Suppressor macrophage treated with lipopolysaccharide for 4 hours (primary cell): ENCODE data around the gene MADCAM1.

Experiments
- DNase-seq: peaks from one replicate; pipeline ENCODE4 v3.0.0-alpha.2; 2020

The MADCAM1 gene

DNA sequence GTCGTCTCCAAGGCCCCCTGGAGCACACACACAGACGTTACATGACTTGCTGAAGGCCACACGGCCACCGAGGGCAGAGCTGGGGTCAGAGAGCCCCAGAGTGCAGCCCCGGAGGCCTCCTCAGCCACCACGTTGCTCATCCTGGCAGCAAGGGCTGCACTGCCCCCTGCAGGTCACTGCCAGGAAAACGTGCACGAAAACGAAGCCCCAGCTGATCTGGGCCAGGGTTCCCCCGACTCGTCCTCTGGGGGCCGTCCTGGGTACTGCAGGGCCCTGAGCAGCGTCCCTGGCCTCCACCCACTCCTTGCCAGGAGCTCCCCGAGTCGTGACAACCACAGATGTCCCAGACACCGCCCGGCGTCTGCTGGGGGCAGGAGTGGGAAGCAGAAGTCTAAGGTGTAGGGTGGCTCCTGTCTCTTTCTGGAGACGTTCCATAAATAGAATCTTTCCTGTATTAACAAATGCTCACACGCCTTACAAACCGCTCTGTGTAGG, 14.4 kb downstream of the MADCAM1 start:
- peak; percentile 93 for DNase-seq

DNA sequence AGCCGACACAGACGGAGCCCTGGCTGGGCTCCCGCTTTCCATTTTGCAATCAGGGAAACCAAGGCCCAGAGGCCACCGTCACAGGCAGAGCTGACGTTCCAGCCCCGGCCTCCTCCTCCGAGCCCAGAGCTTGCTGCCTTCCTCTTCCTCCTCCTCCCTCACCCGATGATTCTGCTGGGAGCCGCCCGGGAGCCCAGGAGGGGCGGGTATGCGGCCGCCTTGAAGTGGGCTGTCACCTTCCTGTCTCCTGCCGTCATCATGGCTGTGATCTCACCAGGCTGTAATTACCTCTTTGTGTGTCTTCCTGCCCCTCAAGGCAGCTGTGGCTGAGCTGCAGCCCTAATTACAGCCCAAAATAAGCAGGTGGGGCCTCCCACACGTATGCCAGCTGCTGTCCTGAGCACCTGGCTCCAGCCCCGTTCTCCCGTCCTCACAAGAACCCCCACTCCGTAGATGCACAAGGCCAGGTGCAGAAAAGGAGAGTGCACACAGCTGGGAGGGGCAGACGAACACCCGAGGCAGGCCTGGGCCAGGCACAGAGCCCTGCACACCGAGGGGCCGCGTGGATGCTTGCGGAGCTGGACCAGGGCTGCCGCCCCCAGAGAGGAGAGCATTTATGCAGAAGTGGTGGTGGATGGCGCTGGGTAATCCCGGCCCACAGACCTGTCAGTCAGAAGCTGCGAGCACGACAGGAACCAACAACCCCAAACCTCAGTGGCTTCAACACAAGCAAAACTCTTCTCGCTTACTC, 15.0 kb downstream of the MADCAM1 start:
- peak; percentile 78 for DNase-seq

DNA sequence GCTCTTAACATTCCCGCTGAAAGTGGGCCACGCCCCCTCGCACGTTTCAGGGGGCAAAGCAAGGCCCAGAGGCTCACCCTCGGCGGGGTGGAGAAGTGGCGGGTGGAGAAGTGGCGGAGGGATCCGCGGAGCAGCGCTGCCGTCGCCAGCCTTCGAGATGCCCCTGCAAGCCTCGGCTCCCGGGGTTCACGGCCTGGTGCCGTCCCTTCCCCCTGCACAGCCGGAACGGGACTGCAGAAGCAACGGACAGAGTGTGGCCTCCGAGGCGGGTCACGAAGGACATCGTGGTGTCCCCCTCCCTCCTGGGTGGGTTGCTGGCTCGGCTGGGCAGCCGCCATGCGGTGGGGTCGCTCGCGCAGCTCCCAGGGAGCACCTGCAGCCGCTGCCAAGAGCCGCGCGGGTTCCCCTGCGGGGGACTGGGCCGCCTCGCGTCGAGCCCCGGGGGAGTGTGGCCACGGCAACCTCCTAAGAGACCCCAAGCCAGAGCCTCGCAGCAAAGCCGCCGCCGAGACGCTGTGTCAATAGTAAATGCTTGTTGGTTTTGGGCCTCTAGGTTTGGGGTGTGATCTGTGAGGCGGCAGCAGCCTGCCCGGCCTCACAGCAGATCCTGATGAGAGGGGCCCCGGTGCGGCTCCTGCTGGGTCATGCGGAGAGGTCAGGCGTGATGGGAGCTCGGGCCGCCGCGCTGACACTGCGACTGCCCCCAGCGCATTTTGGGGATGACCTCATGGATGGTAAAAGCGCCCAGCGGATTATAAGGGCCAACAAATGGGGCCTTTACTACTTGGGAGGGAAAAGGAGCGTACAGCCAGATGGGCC, 16.5 kb downstream of the MADCAM1 start:
- DNase-seq: no peak

DNA sequence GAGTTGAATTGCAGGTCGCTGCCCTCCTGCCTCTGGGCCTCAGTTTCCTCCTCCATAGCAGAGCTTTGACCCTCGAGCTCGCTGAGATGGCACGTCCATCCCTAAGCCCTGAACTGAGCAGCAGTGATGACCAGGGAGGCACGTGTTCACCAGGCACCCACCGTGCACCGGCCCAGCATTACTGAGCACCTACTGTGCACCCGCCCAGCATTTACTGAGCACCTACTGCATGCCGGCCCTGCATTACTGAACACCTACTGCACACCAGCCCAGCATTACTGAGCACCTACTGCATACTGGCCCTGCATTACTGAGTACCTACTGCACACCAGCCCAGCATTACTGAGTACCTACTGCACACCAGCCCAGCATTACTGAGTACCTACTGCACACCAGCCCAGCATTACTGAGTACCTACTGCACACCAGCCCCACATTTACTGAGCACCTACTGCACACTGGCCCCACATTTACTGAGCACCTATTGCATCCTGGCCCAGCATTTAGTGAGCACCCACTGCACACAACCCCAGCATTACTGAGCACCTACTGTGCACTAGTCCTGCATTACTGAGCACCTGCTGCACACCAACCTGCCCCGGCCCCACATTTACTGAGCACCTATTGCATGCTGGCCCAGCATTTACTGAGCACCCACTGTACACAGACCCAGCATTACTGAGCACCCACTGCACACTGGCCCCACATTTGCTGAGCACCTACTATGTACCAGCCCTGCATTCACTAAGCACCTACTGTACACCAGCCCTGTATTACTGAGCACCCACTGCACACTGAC, 17.3 kb downstream of the MADCAM1 start:
- DNase-seq: no peak

DNA sequence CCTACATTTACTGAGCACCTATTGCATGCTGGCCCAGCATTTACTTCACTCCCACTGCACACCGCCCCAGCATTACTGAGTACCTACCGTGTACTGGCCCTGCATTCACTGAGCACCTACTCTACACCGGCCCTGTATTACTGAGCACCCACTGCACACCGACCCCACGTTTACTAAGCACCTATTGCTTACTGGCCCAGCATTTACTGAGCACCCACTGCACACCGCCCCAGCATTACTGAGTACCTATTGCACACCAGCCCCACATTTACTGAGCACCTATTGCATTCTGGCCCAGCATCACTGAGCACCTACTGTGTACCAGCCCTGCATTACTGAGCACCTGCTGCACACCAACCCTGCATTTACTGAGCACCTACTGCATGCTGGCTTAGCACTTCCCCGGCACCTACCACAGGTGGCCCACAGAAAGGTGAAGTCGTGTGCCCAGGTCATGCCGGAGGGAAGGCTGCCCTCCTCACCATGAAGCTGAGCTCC, 17.9 kb downstream of the MADCAM1 start:
- DNase-seq: no peak

DNA sequence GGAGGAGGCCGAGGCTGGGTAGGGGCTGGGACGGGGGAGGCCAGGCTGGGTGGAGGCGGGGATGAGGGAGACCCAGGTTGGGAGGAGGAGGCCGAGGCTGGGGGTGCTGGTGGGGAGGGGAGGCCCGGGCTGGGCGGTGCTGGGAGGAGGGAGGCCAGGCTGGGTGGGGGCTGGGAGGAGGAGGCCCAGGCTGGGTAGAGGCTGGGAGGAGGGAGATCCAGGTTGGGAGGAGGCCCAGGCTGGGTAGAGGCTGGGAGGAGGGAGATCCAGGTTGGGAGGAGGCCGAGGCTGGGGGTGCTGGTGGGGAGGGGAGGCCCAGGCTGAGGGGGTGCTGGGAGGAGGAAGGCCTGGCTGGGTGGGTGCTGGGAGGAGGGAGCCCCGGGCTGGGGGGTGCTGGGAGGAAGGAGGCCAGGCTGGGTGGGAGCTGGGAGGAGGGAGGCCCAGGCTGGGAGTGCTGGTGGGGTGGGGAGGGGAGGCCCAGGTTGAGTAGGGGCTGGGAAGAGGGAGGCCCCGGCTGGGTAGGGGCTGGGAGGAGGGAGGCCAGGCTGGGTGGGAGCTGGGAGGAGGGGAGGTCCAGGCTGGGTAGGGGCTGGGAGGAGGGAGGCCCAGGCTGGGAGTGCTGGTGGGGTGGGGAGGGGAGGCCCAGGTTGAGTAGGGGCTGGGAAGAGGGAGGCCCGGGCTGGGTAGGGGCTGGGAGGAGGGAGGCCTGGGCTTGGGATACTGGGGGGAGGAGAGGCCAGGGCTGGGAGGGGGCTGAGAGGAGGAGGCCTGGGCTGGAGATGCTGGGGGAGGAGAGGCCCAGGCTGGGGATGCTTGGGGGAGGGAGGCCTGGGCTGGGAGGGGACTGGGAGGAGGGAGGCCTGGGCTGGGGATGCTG, 21.7 kb downstream of the MADCAM1 start:
- DNase-seq: no peak

DNA sequence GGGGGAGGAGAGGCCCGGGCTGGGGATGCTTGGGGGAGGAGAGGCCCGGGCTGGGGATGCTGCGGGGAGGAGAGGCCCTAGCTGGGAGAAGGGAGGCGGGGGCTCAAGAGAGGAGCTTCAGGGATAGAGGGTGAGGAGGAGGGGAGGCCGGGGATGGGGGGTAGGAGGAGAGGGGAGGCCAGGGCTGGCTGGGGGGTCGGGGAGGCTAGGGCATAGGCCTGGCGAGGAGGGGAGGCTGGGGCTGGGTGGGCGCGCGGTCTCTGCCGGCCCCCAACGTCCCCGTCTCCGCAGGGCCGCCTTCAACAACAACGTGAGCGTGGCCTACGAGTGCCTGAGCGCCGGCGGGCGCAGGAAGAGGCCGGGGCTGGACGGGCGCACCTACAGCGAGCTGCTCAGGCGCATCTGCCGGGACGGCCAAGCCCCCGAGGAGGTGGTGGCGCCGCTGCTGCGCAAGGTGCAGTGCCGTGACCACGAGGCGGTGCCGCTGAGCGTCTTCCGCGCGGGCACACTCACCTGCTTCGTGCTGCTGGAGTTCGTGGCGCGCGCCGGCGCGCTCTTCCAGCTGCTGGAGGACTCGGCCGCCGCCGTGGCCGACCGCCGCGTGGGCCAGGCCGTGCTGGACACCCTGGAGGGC, 22.4 kb downstream of the MADCAM1 start:
- DNase-seq: no peak

DNA sequence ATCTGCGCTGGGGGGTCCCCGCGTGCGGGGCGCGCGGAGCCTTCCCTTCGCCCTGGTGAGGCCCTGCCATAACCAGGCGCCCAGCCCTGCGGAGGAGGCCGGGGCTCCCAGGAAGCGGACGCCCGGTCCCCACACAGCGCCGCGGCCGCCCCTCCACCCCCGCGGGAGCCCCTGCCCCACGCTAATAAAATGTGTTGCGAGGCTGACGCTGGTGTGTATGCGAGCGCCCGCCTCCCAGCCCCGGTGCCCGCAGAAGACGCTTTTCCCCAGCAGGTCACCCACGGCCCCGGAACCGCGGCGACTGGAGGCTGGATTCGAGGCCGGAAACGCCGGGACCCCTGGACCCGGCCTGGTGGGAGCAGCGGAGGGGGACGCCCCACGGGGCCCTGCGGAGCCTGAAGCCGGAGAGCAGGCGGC, 23.2 kb downstream of the MADCAM1 start:
- no peak for DNase-seq

DNA sequence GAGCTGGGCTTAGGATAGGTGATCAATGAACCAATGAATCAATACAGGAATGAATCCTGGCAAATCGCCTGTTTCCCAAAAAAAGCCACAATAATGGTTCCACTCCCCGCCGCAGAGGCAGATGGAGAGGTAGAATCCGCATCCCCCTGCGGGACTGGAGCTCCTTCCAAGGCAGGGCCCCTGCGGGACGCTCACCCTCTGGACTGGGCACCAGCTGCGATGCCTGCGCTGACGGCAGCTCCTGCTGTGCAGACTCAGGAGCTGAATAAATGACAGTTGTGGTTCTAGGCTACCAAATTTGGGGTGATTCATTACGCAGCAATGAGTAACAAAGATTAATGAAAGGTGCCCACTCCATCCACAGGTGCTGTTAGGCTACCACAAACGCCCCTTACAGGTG, 26.4 kb downstream of the MADCAM1 start:
- DNase-seq: no peak

DNA sequence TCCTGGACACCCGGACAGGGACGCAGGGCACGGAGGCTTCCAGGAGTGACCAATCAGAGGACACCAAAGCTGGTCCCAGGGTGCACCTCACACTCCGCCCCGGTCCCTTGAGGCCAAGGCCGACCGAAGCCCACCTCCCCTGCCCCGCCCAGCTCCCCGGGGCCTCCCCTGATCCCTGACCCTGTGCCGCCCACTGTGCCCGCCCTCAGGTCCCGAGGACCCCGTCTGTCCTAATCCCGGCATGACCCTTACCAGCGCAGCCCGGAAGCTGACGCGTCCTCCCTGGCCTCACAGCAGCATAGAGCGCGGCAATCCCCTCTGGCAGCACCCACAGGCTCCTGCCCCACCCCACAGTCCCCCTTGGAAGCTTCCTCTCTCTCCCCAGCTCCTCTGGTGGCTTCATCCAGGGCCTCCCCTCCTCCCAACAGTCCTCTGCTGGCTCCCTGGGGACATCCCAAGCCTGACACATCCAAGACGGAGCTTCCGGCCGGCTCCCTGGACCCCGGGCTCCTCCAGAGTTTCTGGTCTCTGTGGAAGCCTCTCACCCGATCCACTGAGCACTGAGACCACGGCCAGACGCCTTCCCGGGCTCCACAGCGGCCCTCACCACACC, 27.9 kb downstream of the MADCAM1 start:
- no peak for DNase-seq

DNA sequence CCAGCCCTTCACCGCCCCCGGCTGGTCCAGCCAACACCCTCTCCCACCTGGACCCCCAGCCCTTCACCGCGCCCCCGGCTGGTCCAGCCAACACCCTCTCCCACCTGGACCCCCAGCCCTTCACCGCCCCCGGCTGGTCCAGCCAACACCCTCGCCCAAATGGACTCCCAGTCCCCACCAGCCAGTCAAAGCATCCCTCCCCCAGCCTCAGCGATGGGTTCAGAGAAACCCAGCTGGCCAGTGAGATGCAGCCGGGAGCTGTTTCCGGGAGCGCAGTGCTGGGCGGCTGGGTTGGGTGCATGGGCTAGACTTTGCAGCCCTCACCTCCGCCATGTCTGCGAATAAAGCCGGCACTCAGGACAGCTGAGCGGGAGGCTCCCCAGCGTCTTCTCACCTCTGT, 28.7 kb downstream of the MADCAM1 start:
- no peak for DNase-seq

DNA sequence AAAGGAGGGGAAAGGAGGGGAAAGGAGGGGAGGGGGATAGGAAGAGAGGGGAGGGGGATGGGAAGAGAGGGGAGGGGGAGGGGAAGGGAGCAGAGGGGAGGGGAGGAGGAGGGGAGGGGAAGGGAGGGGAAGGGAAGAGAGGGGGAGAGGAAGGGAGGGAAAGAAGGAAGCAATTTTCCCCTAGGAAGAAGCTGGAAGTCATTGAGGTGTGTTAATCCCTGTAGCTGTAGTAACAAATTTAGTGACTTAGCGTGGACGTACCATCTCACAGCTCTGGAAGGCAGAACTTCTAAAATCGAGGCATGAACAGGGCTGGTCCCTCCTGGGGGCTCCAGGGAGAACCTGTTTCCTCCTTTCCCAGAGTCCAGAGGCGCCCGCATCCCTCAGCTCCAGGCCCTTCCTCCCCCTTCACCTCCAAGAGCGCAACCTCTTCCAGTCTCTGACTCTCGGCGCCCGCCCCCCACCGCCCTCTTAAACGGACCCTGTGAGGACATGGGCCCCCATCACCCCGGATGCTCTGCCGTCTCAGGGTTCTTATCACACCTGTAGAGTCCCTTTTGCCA, 29.7 kb downstream of the MADCAM1 start:
- DNase-seq: no peak

DNA sequence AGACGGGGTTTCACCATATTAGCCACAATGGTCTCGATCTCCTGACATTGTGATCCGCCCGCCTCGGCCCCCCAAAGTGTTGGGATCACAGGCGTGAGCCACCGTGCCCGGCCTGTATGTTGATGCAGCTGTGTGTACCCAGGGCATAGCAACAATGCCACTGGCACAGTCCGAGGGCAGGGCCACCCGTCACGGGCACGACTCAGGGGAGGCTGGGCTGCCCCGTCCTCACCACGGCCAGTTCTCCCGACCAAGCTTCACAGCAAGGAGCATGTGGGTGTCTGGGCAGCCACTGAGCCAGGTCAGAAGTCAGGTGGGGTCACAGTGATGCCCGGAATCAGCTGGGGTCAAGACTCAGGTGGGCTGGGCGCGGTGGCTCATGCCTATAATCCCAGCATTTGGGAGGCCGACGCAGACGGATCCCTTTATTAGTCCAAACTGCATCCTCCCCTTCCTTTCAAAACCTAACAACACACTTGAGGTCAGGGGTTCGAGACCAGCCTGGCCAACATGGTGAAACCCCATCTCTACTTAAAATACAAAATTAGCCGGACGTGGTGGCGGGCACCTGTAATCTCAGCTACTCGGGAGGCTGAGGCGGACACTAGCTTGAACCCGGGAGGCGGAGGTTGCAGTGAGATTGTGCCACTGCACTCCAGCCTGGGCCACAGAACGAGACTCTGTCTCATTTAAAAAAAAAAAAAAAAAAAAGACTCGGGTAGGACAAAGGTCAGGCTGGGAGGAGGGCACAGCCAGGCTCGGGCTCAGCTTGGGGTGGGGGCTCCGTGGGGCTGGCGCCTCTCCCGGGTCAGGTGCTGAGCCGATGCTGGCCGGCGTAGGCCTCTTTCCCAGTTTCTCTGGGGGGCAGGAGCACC, 34.1 kb downstream of the MADCAM1 start:
- no peak for DNase-seq

DNA sequence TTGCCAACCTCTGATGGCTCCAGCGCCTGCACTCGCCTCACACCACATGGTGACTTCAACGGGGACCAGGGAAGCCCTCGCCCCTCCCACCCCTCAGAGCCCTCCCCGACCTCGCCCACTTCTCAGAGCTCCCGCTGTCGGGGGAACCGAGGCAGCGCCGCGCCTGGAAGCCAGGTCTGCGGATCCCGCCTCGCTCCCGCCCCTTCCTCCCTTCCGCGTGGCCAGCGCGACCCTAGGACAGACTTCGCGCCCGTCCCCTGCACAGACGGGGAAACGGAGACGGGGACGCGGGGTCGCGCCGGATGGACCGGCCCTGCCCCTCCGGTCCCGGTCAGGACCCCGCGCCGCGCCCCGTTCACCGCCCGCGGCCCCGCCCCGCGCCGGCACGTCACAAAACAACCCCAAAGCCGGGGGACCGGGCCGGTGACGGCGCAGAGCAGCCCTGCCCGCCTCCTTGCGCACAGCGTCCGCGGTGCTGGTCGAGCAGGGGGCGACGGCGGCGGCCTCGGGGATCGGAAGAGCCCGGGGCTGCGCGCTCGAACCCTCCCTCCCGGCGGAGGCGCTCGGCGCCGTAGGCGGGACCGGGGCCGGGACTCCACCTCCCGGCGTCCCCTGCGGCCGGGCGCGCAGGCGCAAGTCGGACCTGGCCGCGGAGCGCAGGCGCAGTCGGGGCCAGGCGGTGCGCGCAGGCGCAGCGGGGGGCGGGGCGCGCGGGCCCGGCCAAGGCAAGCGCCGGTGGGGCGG, 34.9 kb downstream of the MADCAM1 start:
- peak; percentile 97 for DNase-seq

DNA sequence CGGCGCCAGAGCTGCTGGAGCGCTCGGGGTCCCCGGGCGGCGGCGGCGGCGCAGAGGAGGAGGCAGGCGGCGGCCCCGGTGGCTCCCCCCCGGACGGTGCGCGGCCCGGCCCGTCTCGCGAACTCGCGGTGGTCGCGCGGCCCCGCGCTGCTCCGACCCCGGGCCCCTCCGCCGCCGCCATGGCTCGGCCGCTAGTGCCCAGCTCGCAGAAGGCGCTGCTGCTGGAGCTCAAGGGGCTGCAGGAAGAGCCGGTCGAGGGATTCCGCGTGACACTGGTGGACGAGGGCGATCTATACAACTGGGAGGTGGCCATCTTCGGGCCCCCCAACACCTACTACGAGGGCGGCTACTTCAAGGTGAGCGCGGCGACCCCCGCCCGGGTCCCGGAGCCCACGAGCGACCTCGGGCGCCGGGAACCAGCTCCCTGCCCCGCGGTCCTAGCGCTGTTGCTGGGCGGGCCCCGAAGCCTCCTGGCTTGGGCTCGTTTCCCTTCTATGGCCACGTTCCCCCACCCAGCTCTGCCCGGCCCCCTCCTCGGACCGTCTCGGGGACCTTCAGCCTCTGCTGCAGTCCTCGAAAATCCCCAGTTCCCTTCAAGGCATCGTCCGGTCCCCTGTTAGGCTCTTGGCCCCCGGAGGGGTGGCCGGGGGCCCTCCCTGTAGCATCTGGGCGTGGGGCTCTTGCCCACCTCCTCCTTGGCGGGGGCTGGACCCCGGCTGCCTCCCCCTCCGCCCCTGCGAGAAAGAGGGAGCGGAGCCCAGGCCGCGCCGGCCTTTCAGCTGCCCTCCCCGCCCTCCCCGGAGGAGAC, 35.7 kb downstream of the MADCAM1 start, which contains the start of gene CDC34:
TSS of gene CDC34 (plus strand) at position 8 of the 808 bp plus-strand sequence. CDS start at position 180, 172 bp downstream.
- DNase-seq: peak; percentile 30

DNA sequence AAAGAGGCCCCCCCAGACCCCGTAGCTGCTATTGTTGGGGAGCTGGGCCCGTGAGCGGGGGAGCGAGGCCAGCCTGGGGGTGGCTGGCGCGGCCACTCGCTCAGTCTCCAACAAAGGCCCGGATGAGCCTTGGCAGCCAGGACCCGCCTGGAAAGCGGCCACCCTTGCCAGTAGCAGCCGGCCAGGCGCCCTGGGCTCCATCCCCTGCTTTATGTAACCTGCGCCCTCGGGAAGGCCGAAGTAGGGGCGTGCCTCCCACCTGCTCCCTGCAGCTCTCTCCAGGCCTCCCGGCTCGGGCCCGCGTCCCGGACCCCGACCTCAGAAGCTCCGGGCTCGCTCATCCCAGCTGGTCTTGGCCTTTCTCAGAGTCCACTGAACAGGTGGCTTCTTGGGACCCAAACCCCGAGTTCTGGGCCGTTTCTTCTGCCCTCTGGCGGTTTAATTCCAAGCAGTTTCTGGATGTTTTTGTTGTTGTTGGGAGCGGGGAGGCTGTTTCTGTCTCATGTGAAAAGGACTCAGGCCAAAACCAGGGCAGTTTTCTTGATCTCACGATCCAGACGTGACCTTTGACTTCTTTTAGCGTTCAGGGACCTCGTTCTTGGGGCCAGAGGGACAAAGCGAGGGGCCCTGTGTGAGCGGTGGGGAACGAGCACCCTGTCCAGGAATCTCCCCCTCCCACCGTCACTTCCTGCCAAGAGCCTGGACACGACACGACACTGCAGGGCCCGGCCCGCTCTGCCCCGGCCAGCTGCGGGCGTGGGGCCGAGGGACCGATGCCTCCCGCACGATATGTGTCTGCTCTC, 36.5 kb downstream of the MADCAM1 start:
- DNase-seq: peak; percentile 58
